ENCODE data around the gene SEMA6C.

The SEMA6C gene

GRCh38 chr1:151159373-151159772, 12.9 kb upstream of the SEMA6C start:
- DNase-seq (ENCODE audit: low read depth): no peak

GRCh38 chr1:151158751-151159251, 12.4 kb upstream of the SEMA6C start:
- DNase-seq (ENCODE audit: low read depth): no peak

- DNase-seq (ENCODE audit: low read depth): no peak
These were observed 11.9 kb upstream of the SEMA6C start for GRCh38 chr1:151158326-151158725.

- DNase-seq (ENCODE audit: low read depth): no peak
These were observed 10.7 kb upstream of the SEMA6C start for GRCh38 chr1:151157067-151157531.

GRCh38 chr1:151156515-151156819, 10.0 kb upstream of the SEMA6C start, which contains the start of gene TNFAIP8L2:
Gene TNFAIP8L2 (plus strand): TSS chr1:151156649. CDS start chr1:151158698, 2,049 bp downstream.
- no peak for DNase-seq (ENCODE audit: low read depth)

- DNase-seq (ENCODE audit: low read depth): no peak
These were observed 1.2 kb upstream of the SEMA6C start for GRCh38 chr1:151147665-151148064.

- DNase-seq (ENCODE audit: low read depth): no peak
These were observed 687 bp upstream of the SEMA6C start for GRCh38 chr1:151147132-151147503.

GRCh38 chr1:151146072-151146411, 389 bp downstream of the SEMA6C start:
- DNase-seq (ENCODE audit: low read depth): no peak

- no peak for DNase-seq (ENCODE audit: low read depth)
These were observed 943 bp downstream of the SEMA6C start for GRCh38 chr1:151145304-151146071.

GRCh38 chr1:151144474-151145303, 1.7 kb downstream of the SEMA6C start:
- DNase-seq (ENCODE audit: low read depth): no peak

GRCh38 chr1:151143986-151144385, 2.4 kb downstream of the SEMA6C start:
- DNase-seq (ENCODE audit: low read depth): no peak

- DNase-seq (ENCODE audit: low read depth): no peak
These were observed 3.4 kb downstream of the SEMA6C start for GRCh38 chr1:151143057-151143435.

- DNase-seq (ENCODE audit: low read depth): no peak
These were observed 3.9 kb downstream of the SEMA6C start for GRCh38 chr1:151142411-151143056.

- no peak for DNase-seq (ENCODE audit: low read depth)
These were observed 8.6 kb downstream of the SEMA6C start for GRCh38 chr1:151137789-151138188.

GRCh38 chr1:151135433-151136385, 10.7 kb downstream of the SEMA6C start:
- no peak for DNase-seq (ENCODE audit: low read depth)

GRCh38 chr1:151134991-151135390, 11.4 kb downstream of the SEMA6C start:
- no peak for DNase-seq (ENCODE audit: low read depth)

GRCh38 chr1:151134396-151134795, 12.0 kb downstream of the SEMA6C start:
- no peak for DNase-seq (ENCODE audit: low read depth)

- no peak for DNase-seq (ENCODE audit: low read depth)
These were observed 13.2 kb downstream of the SEMA6C start for GRCh38 chr1:151133018-151133806.

- DNase-seq (ENCODE audit: low read depth): no peak
These were observed 14.0 kb downstream of the SEMA6C start for GRCh38 chr1:151132335-151133017.

- no peak for DNase-seq (ENCODE audit: low read depth)
These were observed 14.6 kb downstream of the SEMA6C start for GRCh38 chr1:151131701-151132334.

Data from fibroblast of the conjunctiva (primary cell).